H9 (cell line): Measurements from ENCODE around the gene PRRX2. TPM values are rescaled to one million over a fixed set of nuclear protein-coding genes. Genes with fewer than 3 reads are reported as not detected.

Source experiments
- DNase-seq: peaks from one replicate; pipeline ENCODE4 v3.0.0-alpha.2; 2017
- H2AFZ ChIP-seq: one replicate; pipeline ENCODE4 v1.6.1; 2013; ENCODE audit warnings: mild to moderate bottlenecking, low read length, control low read depth, moderate library complexity
- H2AK5ac ChIP-seq: 2 replicates; pipeline ENCODE4 v1.6.1; 2013; ENCODE audit warnings: low read length, control low read depth, mixed read lengths; ENCODE audit not compliant: insufficient read length
- H2BK120ac ChIP-seq: one replicate; pipeline ENCODE4 v1.6.1; 2013; ENCODE audit warnings: low read depth, mild to moderate bottlenecking, low read length, control low read depth, inconsistent platforms; ENCODE audit not compliant: poor library complexity, severe bottlenecking
- H2BK12ac ChIP-seq: 2 replicates; pipeline ENCODE4 v1.6.1; 2013; ENCODE audit warnings: low read length, control low read depth, mixed read lengths, low read depth; ENCODE audit not compliant: insufficient read length
- H2BK15ac ChIP-seq: 2 replicates; pipeline ENCODE4 v1.6.1; 2013; ENCODE audit warnings: low read depth, low read length, control low read depth
- H2BK20ac ChIP-seq: one replicate; pipeline ENCODE4 v1.6.1; 2013; ENCODE audit warnings: low read depth, mild to moderate bottlenecking, low read length, control low read depth, inconsistent platforms; ENCODE audit not compliant: poor library complexity, severe bottlenecking
- H2BK5ac ChIP-seq: 2 replicates; pipeline ENCODE4 v1.6.1; 2013; ENCODE audit warnings: low read length, control low read depth, mixed read lengths; ENCODE audit not compliant: insufficient read length
- H3K14ac ChIP-seq: 2 replicates; pipeline ENCODE4 v1.6.1; 2013; ENCODE audit warnings: low read length, control low read depth; ENCODE audit not compliant: insufficient read depth
- H3K18ac ChIP-seq: 2 replicates; pipeline ENCODE4 v1.6.1; 2013; ENCODE audit warnings: low read depth, mild to moderate bottlenecking, mixed read lengths, low read length, control low read depth; ENCODE audit not compliant: insufficient read length
- H3K23ac ChIP-seq: 2 replicates; pipeline ENCODE4 v1.6.1; 2013; ENCODE audit warnings: low read length, control low read depth, mixed read lengths, low read depth; ENCODE audit not compliant: insufficient read length
- H3K23me2 ChIP-seq: 2 replicates; pipeline ENCODE4 v1.6.1; 2013; ENCODE audit warnings: low read depth, mild to moderate bottlenecking, mixed read lengths, low read length, control low read depth; ENCODE audit not compliant: insufficient read length, poor library complexity, severe bottlenecking
- H3K27ac ChIP-seq: 2 replicates; pipeline ENCODE4 v1.5.1; 2013; ENCODE audit warnings: low read length, control low read depth, mixed read lengths, low read depth; ENCODE audit not compliant: insufficient read length
- H3K27me3 ChIP-seq: 2 replicates; pipeline ENCODE4 v1.6.1; 2013; ENCODE audit warnings: low read length, control low read depth, inconsistent platforms; ENCODE audit not compliant: insufficient read depth
- H3K4ac ChIP-seq: 2 replicates; pipeline ENCODE4 v1.6.1; 2013; ENCODE audit warnings: low read depth, mild to moderate bottlenecking, control low read depth, inconsistent platforms, low read length, moderate library complexity
- H3K4me1 ChIP-seq: 2 replicates; pipeline ENCODE4 v1.6.1; 2013; ENCODE audit warnings: low read length, control low read depth, inconsistent platforms; ENCODE audit not compliant: insufficient read depth
- H3K4me2 ChIP-seq: 2 replicates; pipeline ENCODE4 v1.6.1; 2013; ENCODE audit warnings: low read length, control low read depth, mixed read lengths; ENCODE audit not compliant: insufficient read length, insufficient read depth
- H3K56ac ChIP-seq: 2 replicates; pipeline ENCODE4 v1.6.1; 2013; ENCODE audit warnings: low read depth, mild to moderate bottlenecking, mixed read lengths, low read length, control low read depth; ENCODE audit not compliant: insufficient read length
- H3K79me1 ChIP-seq: 2 replicates; pipeline ENCODE4 v1.6.1; 2013; ENCODE audit warnings: low read depth, mild to moderate bottlenecking, moderate library complexity, low read length, control low read depth, inconsistent platforms; ENCODE audit not compliant: insufficient read depth, poor library complexity, severe bottlenecking
- H3K79me2 ChIP-seq: 2 replicates; pipeline ENCODE4 v1.6.1; 2013; ENCODE audit warnings: low read length, control low read depth, inconsistent platforms; ENCODE audit not compliant: insufficient read depth
- H3K9ac ChIP-seq: 2 replicates; pipeline ENCODE4 v1.6.1; 2013; ENCODE audit warnings: low read length, control low read depth, mixed read lengths; ENCODE audit not compliant: insufficient read length; ENCODE audit errors: extremely low read depth
- H3K9me3 ChIP-seq: one replicate; pipeline ENCODE4 v1.6.1; 2013; ENCODE audit warnings: low read depth, low read length, inconsistent platforms; ENCODE audit not compliant: control insufficient read depth
- H3T11ph ChIP-seq: one replicate; pipeline ENCODE4 v1.6.1; 2013; ENCODE audit warnings: mild to moderate bottlenecking, low read length, control low read depth, inconsistent platforms
- H4K20me1 ChIP-seq: one replicate; pipeline ENCODE4 v1.6.1; 2013; ENCODE audit not compliant: control insufficient read depth, insufficient read length, insufficient read depth
- H4K5ac ChIP-seq: 2 replicates; pipeline ENCODE4 v1.6.1; 2013; ENCODE audit warnings: low read depth, mild to moderate bottlenecking, mixed read lengths, low read length, control low read depth; ENCODE audit not compliant: insufficient read length
- H4K8ac ChIP-seq: replicated peaks from 2 replicates; pipeline ENCODE4 v1.6.1; 2013; ENCODE audit warnings: low read length, control low read depth, mixed read lengths, low read depth; ENCODE audit not compliant: insufficient read length
- H4K91ac ChIP-seq: 2 replicates; pipeline ENCODE4 v1.6.1; 2013; ENCODE audit warnings: low read depth, mild to moderate bottlenecking, moderate library complexity, mixed read lengths, low read length, control low read depth; ENCODE audit not compliant: insufficient read length
- H3K27ac Mint-ChIP-seq, 3 experiments: 2 replicates in 2 of 3; 3 replicates in 1 of 3; pipeline ENCODE4 v1.8.0; 2020 to 2021; ENCODE audit warnings: mixed read lengths in 3 of 3, mild to moderate bottlenecking in 1 of 3, moderate library complexity in 1 of 3
- H3K27me3 Mint-ChIP-seq: 2 replicates; pipeline ENCODE4 v1.8.0; 2021; ENCODE audit warnings: low read depth, mild to moderate bottlenecking, moderate library complexity, mixed read lengths
- H3K36me3 Mint-ChIP-seq, 3 experiments: 2 replicates in 2 of 3; 3 replicates in 1 of 3; pipeline ENCODE4 v1.8.0; 2020 to 2021; ENCODE audit warnings: low read depth in 3 of 3, mixed read lengths in 3 of 3; ENCODE audit not compliant: insufficient read depth in 1 of 3
- H3K4me1 Mint-ChIP-seq, 2 experiments: 2 replicates each; pipeline ENCODE4 v1.8.0; 2020; ENCODE audit warnings: mixed read lengths in 2 of 2
- H3K4me3 Mint-ChIP-seq, 2 experiments: 2 replicates in 1 of 2; 3 replicates in 1 of 2; pipeline ENCODE4 v1.8.0; 2020 to 2021; ENCODE audit warnings: mild to moderate bottlenecking in 2 of 2, mixed read lengths in 2 of 2, moderate library complexity in 1 of 2
- H3K9me3 Mint-ChIP-seq, 2 experiments: 2 replicates in 1 of 2; 3 replicates in 1 of 2; pipeline ENCODE4 v1.8.0; 2020; ENCODE audit warnings: mild to moderate bottlenecking in 2 of 2, mixed read lengths in 2 of 2, moderate library complexity in 1 of 2
- CTCF ChIP-seq: fragments of 200-600 bp; sonication (generic); conservative IDR thresholded peaks from 3 replicates; pipeline ENCODE4 v1.8.0; 2021; ENCODE audit warnings: antibody characterized with exemption, mild to moderate bottlenecking
- WGBS: extraction: QIAGEN DNeasy Blood & Tissue Kit; methylation state at CpG from one replicate; pipeline ENCODE4 v1.1.7; 2013; ENCODE audit warnings: missing lambda C conversion rate, low lambda C conversion rate, mixed read lengths; ENCODE audit not compliant: insufficient read length; ENCODE audit errors: extremely low coverage; 5-methylcytosine and 5-hydroxymethylcytosine counted together
- total RNA-seq: library from RNA; stranded (reverse); gene quantifications from 2 replicates; pipeline ENCODE4 v1.2.1, GENCODE V29; 2021

The PRRX2 gene
- total RNA-seq, 1 experiment from 2014 or later: 3.9 TPM

GRCh38 chr9:129728744-129729143 is 63.3 kb downstream of the PRRX2 start:
- H2AK5ac ChIP-seq: no peak overlapping the region
- no peaks in the 10 kb centered on the region for H3K27me3 ChIP-seq
- H3K4ac ChIP-seq: no peak overlapping the region
- TF ChIP-seq CTCF: no peak
- H3K36me3 Mint-ChIP-seq: no peaks in the 10 kb centered on the region
- no peaks in the 10 kb centered on the region for H3K4me1 ChIP-seq
- no peak overlapping the region for H3T11ph ChIP-seq
- no peak overlapping the region for H4K91ac ChIP-seq
- no peaks in the 10 kb centered on the region for H3K9me3 Mint-ChIP-seq
- no peaks in the 10 kb centered on the region for H3K79me2 ChIP-seq
- peaks cover 5 to 22% of the 10 kb centered on the region in 2 experiments for H3K4me1 Mint-ChIP-seq
- H2AFZ ChIP-seq: no peak overlapping the region
- no peak overlapping the region for H3K14ac ChIP-seq
- no peak overlapping the region for H3K56ac ChIP-seq
- H3K4me2 ChIP-seq: no peak overlapping the region
- no CpG with 5 or more reads among the region's 7 CpGs for WGBS
- H3K27me3 Mint-ChIP-seq: peaks cover 2% of the 10 kb centered on the region
- H3K27ac Mint-ChIP-seq: no peak overlapping the region
- no peak overlapping the region for H2BK15ac ChIP-seq
- no peak overlapping the region for H3K27ac ChIP-seq
- no peak overlapping the region for H3K23ac ChIP-seq
- H4K5ac ChIP-seq: no peak overlapping the region
- H2BK20ac ChIP-seq: no peak overlapping the region
- DNase-seq: no peak
- H2BK12ac ChIP-seq: no peak overlapping the region
- H3K9me3 ChIP-seq: no peaks in the 10 kb centered on the region
- H4K8ac ChIP-seq: no peak overlapping the region
- H3K23me2 ChIP-seq: no peaks in the 10 kb centered on the region
- no peak overlapping the region for H3K18ac ChIP-seq
- H3K4me3 Mint-ChIP-seq: no peak overlapping the region
- no peaks in the 10 kb centered on the region for H4K20me1 ChIP-seq
- no peak overlapping the region for H2BK120ac ChIP-seq
- H2BK5ac ChIP-seq: no peak overlapping the region
- no peaks in the 10 kb centered on the region for H3K79me1 ChIP-seq
- no peak overlapping the region for H3K9ac ChIP-seq
